MCF 10A (cell line): ENCODE data around the gene KCNT1. TPM values are rescaled to one million over a fixed set of nuclear protein-coding genes. Genes with fewer than 3 reads are reported as not detected.

ENCODE experiments used
- BruUV-seq: library from RNA; stranded (reverse); fragments of 400-500 nt; replicated peaks from 2 replicates; lab custom pipeline; 2021; lab: Mats Ljungman, UMichigan
- CTCF ChIA-PET: fragments of 300-600 bp; sonication (Branson Sonifier 250); formaldehyde crosslinking; extraction: SDS; loops from one replicate; lab custom pipeline; 2021; ENCODE audit warnings: antibody characterized with exemption, inconsistent platforms; lab: Yijun Ruan, JAX
- POLR2A ChIA-PET: fragments of 300-600, 350-650 bp; sonication (Branson Sonifier 250); formaldehyde crosslinking; extraction: SDS; loops from one replicate; lab custom pipeline; 2020; ENCODE audit warnings: antibody characterized with exemption, inconsistent platforms; lab: Yijun Ruan, JAX
- DNase-seq: peaks from one replicate; pipeline ENCODE4 v3.0.0-alpha.2; 2018; ENCODE audit not compliant: unreplicated experiment
- H3K27ac Mint-ChIP-seq: one replicate; pipeline ENCODE4 v1.8.0; 2022; ENCODE audit warnings: mild to moderate bottlenecking, low read depth, mixed read lengths; ENCODE audit not compliant: unreplicated experiment
- H3K27me3 Mint-ChIP-seq: one replicate; pipeline ENCODE4 v1.8.0; 2022; ENCODE audit warnings: mixed read lengths; ENCODE audit not compliant: insufficient read depth, unreplicated experiment
- H3K36me3 Mint-ChIP-seq: one replicate; pipeline ENCODE4 v1.8.0; 2022; ENCODE audit warnings: mild to moderate bottlenecking, moderate library complexity, mixed read lengths; ENCODE audit not compliant: insufficient read depth, unreplicated experiment
- H3K4me1 Mint-ChIP-seq: one replicate; pipeline ENCODE4 v1.8.0; 2022; ENCODE audit warnings: mixed read lengths; ENCODE audit not compliant: insufficient read depth, unreplicated experiment
- H3K4me3 Mint-ChIP-seq: one replicate; pipeline ENCODE4 v1.8.0; 2022; ENCODE audit warnings: mild to moderate bottlenecking, moderate library complexity, mixed read lengths; ENCODE audit not compliant: unreplicated experiment
- H3K9me3 Mint-ChIP-seq: one replicate; pipeline ENCODE4 v1.8.0; 2022; ENCODE audit warnings: mixed read lengths; ENCODE audit not compliant: unreplicated experiment
- intact Hi-C: fragments of 100-400 bp; cut with micrococcal nuclease; formaldehyde crosslinking; loops from 2 replicates; pipeline ENCODE4 v1.14.1; 2022
- total RNA-seq: library from RNA; stranded (reverse); gene quantifications from 2 replicates; pipeline ENCODE4 v1.2.3, GENCODE V29; 2022
- TF ChIP-seq, protein P1 (sequence below): fragments of 200-600 bp; IDR thresholded peaks from one replicate; pipeline ENCODE4 v1.8.0; 2022; ENCODE audit warnings: antibody characterized with exemption, mild to moderate bottlenecking; ENCODE audit not compliant: unreplicated experiment

Gene KCNT1
- total RNA-seq, 1 experiment from 2014 or later: not detected

DNA sequence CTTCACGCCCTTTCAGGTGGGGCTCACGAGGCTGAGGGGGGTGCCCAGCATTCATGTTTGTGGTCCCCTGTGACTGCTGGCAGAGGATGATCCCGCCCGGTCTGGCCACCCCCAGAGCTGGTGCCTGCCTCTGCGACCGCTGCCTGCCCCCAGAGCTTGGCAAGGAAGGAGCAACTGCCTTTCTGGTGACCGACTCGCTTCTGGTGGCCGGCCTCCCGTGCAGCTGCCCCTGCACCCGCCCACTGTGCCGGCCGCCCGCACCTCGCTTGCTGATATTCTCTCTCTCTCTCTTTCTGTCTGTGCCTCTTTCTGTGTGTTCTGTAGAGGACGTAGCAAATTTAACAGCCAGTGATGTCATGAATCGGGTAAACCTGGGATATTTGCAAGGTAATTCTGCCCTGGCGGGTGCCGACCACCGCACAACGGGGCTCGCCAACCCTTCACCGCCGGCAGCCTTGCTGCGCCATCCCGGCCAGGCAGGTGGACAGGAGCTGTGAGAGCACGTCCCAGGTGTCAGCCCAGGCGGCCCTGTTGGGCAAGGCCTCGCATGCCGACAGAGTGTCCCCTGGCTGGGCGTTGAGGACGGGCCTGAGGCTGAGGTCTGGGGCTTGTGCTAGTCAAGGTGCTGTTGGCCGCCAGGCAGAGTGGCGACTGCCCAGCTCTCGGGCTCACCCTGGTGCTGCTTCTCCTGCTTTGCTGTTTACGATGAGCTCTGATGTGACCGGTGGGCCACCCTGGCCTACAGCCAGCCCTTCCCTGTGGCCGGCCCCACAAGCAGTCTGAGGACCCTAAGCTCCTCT, 86.0 kb downstream of the KCNT1 start:
- no TSS peak for BruUV-seq

DNA sequence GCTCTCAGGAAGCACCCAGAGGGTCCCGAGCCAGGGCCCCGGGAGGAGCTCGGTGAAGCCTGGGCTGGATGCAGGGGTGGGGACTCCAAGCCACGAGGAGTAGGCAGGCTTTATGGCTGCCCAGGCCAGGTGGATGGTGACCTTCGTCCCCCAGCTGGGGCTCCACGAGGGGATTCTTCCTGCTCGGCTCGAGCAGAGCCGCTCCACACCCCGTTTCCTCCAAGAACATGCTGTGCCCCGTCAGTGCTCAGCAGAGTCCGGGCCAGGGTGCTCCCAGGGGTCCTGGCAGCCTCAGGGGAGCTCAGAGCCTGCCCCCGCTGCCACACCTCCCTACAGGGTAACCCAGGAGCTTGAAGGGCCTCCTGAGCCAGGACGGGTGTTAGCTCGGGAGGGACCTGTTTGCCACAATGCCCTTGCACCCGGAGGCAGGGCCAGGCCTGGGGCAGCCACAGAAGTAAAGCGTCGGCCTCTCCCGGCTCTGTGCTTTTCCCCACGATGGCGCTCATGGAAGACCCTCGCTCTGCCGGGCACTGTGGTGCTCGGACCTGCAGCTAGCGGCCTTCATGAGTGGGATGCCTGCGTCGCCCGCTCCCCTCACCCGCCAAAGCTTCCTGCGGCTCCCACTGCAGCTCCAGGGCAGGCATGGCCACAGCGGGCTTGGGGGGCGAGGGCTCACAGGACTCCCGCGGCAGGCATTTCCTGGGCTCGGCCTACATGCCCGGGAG, 86.8 kb downstream of the KCNT1 start:
- no peak for DNase-seq
- Mint-ChIP-seq H3K9me3 (no peaks in the 10 kb centered on the region), H3K27me3 (peaks cover 17% of the 10 kb centered on the region), H3K4me3 (no peak overlapping the region), H3K36me3 (no peaks in the 10 kb centered on the region), H3K4me1 (no peaks in the 10 kb centered on the region), H3K27ac (no peak overlapping the region)
- BruUV-seq: no TSS peak
- intact Hi-C loops: no loop called here
- CTCF ChIA-PET: no interaction called here
- POLR2A ChIA-PET: no interaction called here
- TF ChIP-seq, protein P1, sequence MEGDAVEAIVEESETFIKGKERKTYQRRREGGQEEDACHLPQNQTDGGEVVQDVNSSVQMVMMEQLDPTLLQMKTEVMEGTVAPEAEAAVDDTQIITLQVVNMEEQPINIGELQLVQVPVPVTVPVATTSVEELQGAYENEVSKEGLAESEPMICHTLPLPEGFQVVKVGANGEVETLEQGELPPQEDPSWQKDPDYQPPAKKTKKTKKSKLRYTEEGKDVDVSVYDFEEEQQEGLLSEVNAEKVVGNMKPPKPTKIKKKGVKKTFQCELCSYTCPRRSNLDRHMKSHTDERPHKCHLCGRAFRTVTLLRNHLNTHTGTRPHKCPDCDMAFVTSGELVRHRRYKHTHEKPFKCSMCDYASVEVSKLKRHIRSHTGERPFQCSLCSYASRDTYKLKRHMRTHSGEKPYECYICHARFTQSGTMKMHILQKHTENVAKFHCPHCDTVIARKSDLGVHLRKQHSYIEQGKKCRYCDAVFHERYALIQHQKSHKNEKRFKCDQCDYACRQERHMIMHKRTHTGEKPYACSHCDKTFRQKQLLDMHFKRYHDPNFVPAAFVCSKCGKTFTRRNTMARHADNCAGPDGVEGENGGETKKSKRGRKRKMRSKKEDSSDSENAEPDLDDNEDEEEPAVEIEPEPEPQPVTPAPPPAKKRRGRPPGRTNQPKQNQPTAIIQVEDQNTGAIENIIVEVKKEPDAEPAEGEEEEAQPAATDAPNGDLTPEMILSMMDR: no peak

More for the DNA sequence above, 86.0 kb downstream of the KCNT1 start:
- peaks cover 18% of the 10 kb centered on the region for H3K27me3 Mint-ChIP-seq
- TF ChIP-seq, protein P1: no peak
- no peaks in the 10 kb centered on the region for H3K4me1 Mint-ChIP-seq
- H3K27ac Mint-ChIP-seq: no peak overlapping the region
- no peak for DNase-seq
- H3K4me3 Mint-ChIP-seq: no peak overlapping the region
- POLR2A ChIA-PET: no interaction called here
- CTCF ChIA-PET: no interaction called here
- no peaks in the 10 kb centered on the region for H3K36me3 Mint-ChIP-seq
- no peaks in the 10 kb centered on the region for H3K9me3 Mint-ChIP-seq
- intact Hi-C loops: no loop called here

DNA sequence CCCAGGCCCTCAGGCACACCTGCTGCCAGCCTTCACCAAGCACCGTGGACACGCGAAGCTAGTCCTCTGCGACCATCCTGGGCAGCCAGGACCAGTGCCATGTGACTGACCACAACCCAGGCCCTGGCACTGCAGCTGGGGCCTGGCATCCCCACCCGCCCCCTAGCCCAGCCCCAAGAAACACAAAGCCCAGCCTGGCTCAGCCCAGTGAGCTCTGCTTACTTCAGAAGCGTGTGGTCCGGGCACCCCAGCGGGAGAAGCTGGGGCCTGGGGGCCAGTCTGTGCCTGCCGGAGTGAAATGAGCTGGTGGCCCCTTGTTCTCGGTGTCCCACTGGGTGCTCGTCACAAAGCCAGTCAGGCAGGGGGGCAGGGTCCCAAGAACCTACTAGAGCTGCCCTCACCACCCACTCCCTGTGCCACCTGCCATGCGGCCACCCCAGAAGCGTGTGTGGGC, 87.9 kb downstream of the KCNT1 start:
- H3K27ac Mint-ChIP-seq: no peak overlapping the region
- DNase-seq: no peak
- H3K9me3 Mint-ChIP-seq: no peaks in the 10 kb centered on the region
- ChIA-PET POLR2A (no interaction called here), CTCF (no interaction called here)
- H3K27me3 Mint-ChIP-seq: peaks cover 25% of the 10 kb centered on the region
- intact Hi-C loops: loop anchor here (5.0 kb wide), 1 partner anchor 188 kb away; no protein-coding TSS in a partner anchor
- TF ChIP-seq, protein P1: no peak
- H3K36me3 Mint-ChIP-seq: no peaks in the 10 kb centered on the region
- H3K4me3 Mint-ChIP-seq: no peak overlapping the region
- no TSS peak for BruUV-seq
- no peaks in the 10 kb centered on the region for H3K4me1 Mint-ChIP-seq

DNA sequence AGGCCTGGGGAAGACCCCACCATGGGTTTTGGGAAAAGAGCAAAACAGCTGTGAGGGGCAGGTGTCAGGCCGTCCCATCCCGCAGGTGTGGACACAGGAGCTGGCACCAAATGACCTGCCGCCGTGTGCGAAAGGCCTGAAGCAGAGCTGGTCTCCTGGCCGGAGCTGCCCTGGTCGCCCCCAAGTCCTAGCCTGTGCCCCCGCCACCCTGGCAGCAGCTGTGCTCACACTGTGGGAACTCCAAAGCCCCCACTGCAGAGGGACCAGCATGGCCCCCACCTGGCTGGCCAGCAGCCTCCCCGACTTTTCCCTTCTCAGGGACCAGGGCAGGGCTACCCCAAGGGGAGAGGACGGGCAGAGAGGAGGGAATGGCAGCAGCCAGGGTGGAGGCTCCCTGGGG, 88.4 kb downstream of the KCNT1 start:
- no TSS peak for BruUV-seq
- no peaks in the 10 kb centered on the region for H3K36me3 Mint-ChIP-seq
- H3K9me3 Mint-ChIP-seq: no peaks in the 10 kb centered on the region
- peaks cover 30% of the 10 kb centered on the region for H3K27me3 Mint-ChIP-seq
- DNase-seq: no peak
- intact Hi-C loops: loop anchor here (5.0 kb wide), 1 partner anchor 188 kb away; no protein-coding TSS in a partner anchor
- TF ChIP-seq, protein P1: no peak
- no peak overlapping the region for H3K27ac Mint-ChIP-seq
- H3K4me1 Mint-ChIP-seq: no peaks in the 10 kb centered on the region
- CTCF ChIA-PET: no interaction called here
- POLR2A ChIA-PET: interaction anchor here (0.6 kb wide), 1 partner anchor 313 kb away, joined by 3 read pairs; no protein-coding TSS in a partner anchor
- H3K4me3 Mint-ChIP-seq: no peak overlapping the region
